CD4-positive, alpha-beta T cell treated with Interleukin-1 beta for 1 hour (primary cell): Measurements from ENCODE around the gene PDE4C.
A peak's percentile ranks its signal among the peaks of the same experiment; 100 is the strongest.

Experiments used
- DNase-seq, 2 donors: peaks; one replicate each; pipeline ENCODE4 v3.0.0-alpha.2; 2020 to 2022

The PDE4C gene

GRCh38 chr19:18254546-18255503 lies 28.6 kb upstream of the PDE4C start:
- DNase-seq, result peak in 1 of 2 donors; percentile 62

GRCh38 chr19:18253716-18254115 lies 27.5 kb upstream of the PDE4C start:
- peak in 1 of 2 donors; percentile 57 for DNase-seq

DNA sequence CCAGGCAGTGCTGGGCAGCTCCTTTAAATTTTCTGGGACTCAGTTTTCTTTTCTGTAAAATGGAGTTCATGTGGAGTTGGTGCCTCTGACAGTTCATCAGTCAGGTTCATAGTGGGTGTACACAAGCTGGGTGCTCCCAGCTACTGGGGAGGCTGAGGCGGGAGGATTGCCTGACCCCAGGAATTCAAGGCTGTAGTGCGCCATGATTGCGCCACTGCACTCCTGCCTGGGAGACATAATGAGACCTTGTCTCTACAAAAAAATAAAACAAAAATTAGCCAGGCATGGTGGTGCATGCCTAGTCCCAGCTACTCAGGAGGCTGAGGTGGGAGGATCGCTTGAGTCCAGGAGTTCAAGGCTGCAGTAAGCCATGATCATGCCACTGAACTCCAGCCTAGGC lies 26.9 kb upstream of the PDE4C start:
- DNase-seq, result no peak

DNA sequence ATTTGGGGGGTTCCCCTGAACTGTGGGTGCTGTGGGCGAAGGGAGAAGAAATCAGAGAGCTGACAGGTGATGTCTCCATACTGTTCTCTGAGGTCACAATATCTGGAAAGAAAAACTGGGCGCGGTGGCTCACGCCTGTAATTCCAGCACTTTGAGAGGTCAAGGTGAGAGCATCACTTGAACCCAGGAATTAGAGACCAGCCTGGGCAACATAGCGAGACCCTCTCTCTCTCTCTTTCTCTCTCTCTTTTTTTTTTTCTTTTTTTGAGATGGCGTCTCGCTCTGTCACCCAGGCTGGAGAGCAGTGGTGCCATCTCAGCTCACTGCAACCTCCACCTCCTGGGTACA lies 26.1 kb upstream of the PDE4C start:
- DNase-seq, result no peak

GRCh38 chr19:18251587-18252369 lies 25.5 kb upstream of the PDE4C start:
- DNase-seq, result peak; percentile 78 to 82

DNA sequence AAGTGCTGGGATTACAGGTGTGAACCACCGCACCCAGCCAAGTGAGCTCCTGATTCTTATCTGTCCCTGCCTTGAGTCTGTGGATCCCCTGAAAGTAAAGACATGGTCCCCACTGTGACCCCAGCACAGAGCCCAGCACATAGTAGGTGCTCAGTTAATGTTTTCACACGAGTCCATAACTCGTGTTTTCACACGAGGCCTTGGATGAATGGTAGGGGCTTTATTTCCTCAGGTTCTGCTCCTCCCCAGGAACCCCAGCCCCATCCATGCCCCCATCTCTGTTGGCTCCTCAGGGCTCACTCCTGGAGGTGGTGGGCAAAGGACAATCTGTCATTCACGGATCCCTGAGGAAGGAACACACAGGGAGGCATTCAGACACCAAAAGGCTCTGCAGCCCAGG lies 23.6 kb upstream of the PDE4C start:
- DNase-seq, result no peak

GRCh38 chr19:18245297-18245696 lies 19.1 kb upstream of the PDE4C start:
- no peak for DNase-seq

GRCh38 chr19:18239303-18239702 lies 13.1 kb upstream of the PDE4C start:
- no peak for DNase-seq

- DNase-seq, result no peak
Observed at GRCh38 chr19:18234194-18234593, 8.0 kb upstream of the PDE4C start.

GRCh38 chr19:18233224-18233825 lies 7.1 kb upstream of the PDE4C start:
- DNase-seq, result peak; percentile 34 to 41

DNA sequence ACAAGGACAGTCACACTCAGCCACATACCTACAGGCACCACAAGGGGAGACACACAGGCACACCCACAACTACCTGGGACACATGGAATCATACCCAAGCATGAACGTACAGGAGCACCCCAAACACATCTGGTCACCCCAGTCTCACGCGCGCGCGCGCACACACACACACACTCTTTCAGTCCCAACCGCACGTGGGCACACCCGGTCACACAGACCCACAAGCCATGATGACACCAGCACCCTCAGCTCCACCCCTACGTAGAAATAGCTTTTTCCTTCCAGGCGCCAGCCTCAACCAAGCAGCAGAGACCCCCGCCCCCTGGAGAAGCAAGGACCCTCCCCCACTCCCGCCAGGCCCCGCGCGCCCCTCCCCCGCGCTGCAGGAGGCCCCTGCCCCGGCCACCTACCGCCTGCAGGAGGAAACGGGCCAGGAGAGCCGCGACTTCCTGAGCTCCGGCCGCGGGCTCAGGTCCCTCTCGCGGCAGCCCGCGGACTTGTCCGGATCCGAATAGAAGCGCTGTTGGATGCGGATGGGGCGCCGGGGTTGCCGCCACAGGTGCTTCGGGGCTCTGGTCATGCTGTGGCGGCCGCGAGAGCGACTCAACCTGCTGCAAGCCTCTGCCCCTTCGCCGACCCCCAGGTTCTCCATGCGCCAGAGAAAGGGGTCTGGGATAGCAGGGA lies 6.4 kb upstream of the PDE4C start:
- DNase-seq, result no peak

GRCh38 chr19:18231775-18232174 lies 5.5 kb upstream of the PDE4C start:
- no peak for DNase-seq

- DNase-seq, result no peak
Observed at GRCh38 chr19:18230941-18231734, 4.9 kb upstream of the PDE4C start.

DNA sequence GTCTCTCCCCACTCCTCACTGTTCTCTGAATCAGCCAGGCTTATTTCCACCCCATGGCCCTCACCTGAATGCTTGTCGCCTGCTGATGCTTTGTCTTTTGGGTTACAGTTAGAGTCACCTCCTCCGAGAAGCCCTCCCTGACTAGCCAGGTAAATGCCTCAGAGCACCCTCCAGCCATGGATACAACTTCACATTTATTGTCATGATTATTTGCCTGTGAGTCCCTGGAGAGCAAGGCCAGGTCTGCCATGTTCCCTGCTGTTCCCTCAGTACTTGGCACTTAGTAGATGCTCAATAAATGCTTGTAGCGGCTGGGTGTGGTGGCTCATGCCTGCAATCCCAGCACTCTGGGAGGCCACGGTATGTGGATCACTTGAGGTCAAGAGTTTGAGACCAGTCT lies 3.7 kb upstream of the PDE4C start:
- DNase-seq, result no peak

- no peak for DNase-seq
Observed at GRCh38 chr19:18229474-18229873, 3.2 kb upstream of the PDE4C start.

GRCh38 chr19:18227781-18228271 lies 1.6 kb upstream of the PDE4C start:
- DNase-seq, result no peak

DNA sequence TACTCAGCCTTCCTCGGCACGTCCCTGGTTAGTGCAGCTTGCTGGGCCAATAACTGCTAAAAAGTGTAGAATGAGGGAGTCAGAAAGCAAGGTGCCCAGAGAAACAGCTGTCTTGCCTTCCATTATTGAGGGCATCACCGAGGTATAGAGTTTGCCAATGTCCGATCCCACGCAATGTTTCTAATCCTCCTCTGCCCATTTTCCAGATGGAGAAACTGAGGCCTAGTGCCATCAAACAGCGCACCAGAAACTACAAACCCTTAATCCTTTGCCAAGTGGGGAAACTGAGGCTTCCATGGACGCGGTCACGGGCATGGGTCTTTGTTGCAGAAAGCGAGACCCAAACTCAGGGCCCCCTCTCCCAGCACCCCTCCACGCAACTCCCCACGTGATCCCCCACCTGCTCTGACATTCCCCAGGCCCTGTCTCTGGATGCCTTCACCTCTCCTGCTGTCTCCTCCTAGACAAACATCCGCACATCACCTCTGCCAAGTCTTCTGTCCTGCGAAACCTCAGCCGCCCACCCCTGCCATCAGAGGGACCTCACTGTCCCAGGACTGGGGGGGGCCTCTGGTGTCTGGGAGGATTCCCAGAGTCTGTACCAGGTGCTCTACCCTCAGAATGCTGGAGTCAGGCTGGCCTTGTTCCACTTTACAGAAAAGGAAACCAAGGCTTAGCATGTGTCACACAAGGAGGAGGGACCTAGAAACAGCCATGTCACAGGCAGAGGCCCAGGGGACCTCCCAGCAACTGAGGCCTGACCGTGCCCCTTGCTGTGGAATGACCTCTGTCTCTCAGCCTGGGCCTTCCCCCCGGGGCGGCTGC lies 930 bp upstream of the PDE4C start:
- no peak for DNase-seq

GRCh38 chr19:18225355-18225701 lies 910 bp downstream of the PDE4C start:
- DNase-seq, result no peak

DNA sequence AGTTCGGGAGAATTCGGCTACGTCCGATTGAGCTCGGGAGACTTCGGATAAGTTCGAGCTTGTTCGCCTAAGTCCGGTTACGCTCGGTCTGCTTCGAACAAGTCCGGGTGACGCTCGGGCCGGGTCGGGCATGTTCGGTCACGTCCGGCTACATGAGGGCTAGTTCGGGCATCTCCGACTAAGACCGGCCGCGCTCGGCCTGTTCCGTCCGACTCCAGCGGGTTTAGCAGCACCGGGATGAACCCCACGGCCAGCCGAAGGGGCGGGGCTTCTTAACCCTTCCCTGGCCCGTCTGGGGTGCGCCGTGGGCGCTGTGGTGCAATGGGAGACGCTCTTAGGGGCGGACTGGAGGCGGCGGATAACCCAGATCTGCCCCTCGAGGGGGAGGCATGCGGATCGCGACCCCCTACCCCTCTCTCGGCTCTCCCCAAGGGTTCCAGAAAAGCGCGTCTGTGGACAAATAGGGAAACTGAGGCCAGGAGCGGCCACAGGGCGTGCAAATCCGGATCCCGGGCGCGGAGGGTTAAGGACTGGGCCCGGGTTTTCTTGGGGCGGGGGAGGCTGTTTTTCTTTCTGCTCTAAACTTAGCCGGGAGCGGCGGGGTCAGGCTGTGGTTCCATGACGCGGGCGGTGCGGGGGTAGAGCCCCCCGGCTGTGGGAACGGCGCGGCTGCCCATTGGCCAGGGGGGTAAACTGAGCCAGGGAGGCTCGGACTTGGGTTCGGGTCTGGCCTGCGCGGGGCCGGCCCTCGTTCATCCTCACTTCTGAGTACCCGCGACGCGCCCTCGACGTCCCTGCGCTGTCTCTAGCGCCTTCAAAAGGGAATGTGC lies 1.5 kb downstream of the PDE4C start:
- DNase-seq, result peak; percentile 89 to 91

DNA sequence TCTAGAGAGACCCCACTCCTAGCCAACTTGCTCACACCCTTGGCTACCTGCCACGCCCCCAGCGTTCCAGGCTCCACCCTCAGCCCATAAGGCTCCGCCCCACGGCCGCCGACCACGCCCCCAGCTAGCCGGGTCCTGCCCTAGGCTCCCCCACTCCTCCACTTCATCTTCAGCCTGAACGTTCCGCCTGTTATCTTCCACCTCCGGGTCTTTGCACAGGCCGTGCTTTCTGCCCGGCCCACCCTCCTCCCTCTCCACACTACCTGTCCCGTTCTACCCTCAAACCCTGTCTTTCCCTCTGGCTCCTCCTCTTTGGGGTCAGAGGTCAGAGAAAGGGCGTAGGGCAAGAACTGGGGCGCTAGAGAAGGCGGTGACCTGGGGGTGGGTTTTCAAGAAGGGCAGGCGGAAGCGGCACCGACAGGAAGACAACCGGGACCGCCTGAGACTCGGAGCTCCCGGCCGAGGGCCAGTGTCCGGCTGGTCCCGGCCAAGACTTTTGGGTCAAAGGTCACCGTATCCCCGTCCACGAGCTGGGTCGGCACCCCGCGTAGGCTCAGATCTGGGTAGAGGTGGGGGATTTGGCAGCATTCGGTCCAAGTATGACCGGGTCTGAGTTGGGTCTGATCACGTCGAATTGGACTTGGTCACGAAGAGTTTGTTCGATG lies 2.2 kb downstream of the PDE4C start:
- DNase-seq, result no peak
